SKM-1 treated with dmso at 0.1 percent for 144 hours (cell line): ENCODE data around the gene UBFD1.
"Not testable (repeated sequence)": the region's sequence is repeated elsewhere in the genome, so short reads cannot be mapped to it uniquely, and the experiment has no call there.

Experiments used
- DNase-seq: peaks from one replicate; lab custom pipeline; 2025; ENCODE audit not compliant: unreplicated experiment; lab: John Stamatoyannopoulos, UW

Gene UBFD1

GRCh38 chr16:23597003-23597756, 39.7 kb downstream of the UBFD1 start:
- DNase-seq = no peak

- DNase-seq = no peak
Measured at GRCh38 chr16:23607726-23608125, 50.2 kb downstream of the UBFD1 start.

GRCh38 chr16:23608194-23608593, 50.7 kb downstream of the UBFD1 start:
- no peak for DNase-seq

GRCh38 chr16:23609929-23610328, 52.4 kb downstream of the UBFD1 start:
- no peak for DNase-seq

DNA sequence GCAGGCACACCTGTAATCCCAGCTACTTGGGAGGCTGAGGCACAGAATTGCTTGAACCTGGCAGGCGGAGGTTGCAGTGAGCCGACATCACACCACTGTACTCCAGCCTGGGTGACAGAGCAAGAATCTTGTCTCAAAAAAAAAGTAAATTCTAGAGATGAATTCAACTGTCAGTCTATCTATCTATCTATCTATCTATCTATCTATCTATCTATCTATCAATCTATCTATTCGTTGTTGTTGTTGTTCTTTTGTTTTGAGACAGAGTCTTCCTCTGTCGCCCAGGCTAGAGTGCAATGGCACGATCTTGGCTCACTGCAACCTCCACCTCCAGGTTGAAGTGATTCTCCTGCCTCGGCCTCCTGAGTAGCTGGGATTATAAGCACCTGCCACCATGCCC, 53.4 kb downstream of the UBFD1 start:
- DNase-seq = not testable (repeated sequence)

DNA sequence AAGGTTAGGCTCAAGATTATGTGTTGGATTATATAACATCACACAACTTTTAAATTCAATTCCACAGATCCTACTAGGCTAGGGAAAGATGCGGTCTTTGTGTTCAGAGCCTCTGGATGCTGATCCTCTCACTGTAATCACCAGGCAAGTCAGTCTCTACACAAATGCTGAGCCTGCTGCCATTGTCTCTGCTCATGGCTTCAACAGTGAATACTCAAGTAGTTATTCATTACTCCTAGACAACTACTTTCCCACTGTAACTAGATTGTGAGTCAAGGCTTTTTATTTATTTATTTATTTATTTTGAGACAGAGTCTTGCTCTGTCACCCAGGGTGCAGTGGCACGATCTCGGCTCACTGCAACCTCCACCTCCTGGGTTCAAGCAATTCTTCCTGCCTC, 54.4 kb downstream of the UBFD1 start:
- no peak for DNase-seq

DNA sequence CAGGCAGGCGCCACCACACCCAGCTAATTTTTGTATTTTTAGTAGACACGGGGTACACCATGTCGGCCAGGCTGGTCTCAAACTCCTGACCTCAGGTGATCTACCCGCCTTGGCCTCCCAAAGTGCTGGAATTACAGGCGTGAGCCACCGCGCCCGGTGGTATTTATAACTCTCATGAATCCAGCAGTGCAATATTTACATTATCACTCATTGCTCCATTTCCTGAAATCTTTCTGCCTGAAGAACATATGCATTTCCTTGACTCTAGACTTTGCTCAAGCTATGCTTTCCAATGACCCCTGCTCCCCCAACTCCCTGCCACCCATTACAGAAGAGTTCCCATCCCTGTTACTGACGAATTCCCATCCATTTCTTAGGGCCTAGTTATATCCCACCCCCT, 58.3 kb downstream of the UBFD1 start:
- no peak for DNase-seq
